Right lobe of liver (tissue), 4 donors: ENCODE results near the gene NMD3.
"Not testable (repeated sequence)": the region's sequence is repeated elsewhere in the genome, so short reads cannot be mapped to it uniquely, and the experiment has no call there.

ENCODE experiments used
- POLR2A ChIP-seq: fragments of 450-650 bp; IDR thresholded peaks from one replicate; pipeline ENCODE4 v1.6.1; 2017; ENCODE audit warnings: antibody characterized with exemption, mild to moderate bottlenecking
- TF ChIP-seq, protein P1 (sequence below), 4 donors: fragments of 200-600 bp in 3 of 4; fragments of 450-650 bp in 1 of 4; IDR thresholded peaks; one replicate each; pipeline versions ENCODE4 v1.5.1 to v1.8.0; 2016 to 2022; ENCODE audit warnings: antibody characterized with exemption in 4 of 4, mild to moderate bottlenecking in 2 of 4
- donor health status: DM: no; HTN: no; CAD: no.
- donor health status: DM: no; HTN: no; CAD: no.
- donor health status: DM: no; HTN: yes; CAD: no.

DNA sequence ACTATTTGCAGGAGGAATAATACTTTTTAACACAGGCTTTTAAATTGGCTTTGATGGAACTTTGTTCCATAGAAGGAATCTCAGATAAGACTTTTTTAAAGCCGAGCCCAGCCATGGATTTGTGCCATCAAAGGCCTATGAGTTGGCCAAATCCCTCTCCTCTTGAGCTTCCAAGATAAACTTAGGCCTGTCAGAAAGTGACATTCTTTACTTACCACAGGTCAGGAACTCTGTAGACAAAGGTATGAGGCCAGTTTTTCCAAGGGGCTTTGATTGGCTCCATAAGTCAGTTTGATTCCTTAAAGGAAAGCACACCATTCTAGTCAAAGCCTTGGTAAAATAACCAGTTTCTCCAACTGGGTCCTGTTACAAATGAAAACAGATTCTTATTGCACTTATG lies 39.7 kb upstream of the NMD3 start:
- TF ChIP-seq, protein P1, sequence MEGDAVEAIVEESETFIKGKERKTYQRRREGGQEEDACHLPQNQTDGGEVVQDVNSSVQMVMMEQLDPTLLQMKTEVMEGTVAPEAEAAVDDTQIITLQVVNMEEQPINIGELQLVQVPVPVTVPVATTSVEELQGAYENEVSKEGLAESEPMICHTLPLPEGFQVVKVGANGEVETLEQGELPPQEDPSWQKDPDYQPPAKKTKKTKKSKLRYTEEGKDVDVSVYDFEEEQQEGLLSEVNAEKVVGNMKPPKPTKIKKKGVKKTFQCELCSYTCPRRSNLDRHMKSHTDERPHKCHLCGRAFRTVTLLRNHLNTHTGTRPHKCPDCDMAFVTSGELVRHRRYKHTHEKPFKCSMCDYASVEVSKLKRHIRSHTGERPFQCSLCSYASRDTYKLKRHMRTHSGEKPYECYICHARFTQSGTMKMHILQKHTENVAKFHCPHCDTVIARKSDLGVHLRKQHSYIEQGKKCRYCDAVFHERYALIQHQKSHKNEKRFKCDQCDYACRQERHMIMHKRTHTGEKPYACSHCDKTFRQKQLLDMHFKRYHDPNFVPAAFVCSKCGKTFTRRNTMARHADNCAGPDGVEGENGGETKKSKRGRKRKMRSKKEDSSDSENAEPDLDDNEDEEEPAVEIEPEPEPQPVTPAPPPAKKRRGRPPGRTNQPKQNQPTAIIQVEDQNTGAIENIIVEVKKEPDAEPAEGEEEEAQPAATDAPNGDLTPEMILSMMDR (IDR thresholded peaks at IDR 0.05) = not testable (repeated sequence)
- TF ChIP-seq POLR2A = not testable (repeated sequence)
